ENCODE data around the gene IRF2. TPM values are rescaled to one million over a fixed set of nuclear protein-coding genes. Genes with fewer than 3 reads are reported as not detected.

Gene IRF2
- total RNA-seq, 1 donor from 2014 or later: 16.1 TPM

GRCh38 chr4:184457535-184458249 lies 16.7 kb downstream of the IRF2 start:
- Histone ChIP-seq H3K27me3 (no peaks in the 10 kb centered on the region), H3K79me2 (ENCODE audit: low read depth) (peaks cover 25% of the 10 kb centered on the region), H3K9me3 (ENCODE audit: low read depth) (no peaks in the 10 kb centered on the region), H3K36me3 (no peaks in the 10 kb centered on the region), H3K9ac (no peak overlapping the region), H3K27ac (no peak overlapping the region), H3K4me3 (no peak overlapping the region), H3K4me1 (peaks cover 31% of the 10 kb centered on the region), H4K20me1 (ENCODE audit: low read depth) (peaks cover 42% of the 10 kb centered on the region), H3K4me2 (no peak overlapping the region), H2AFZ (replicated peaks) (no peak overlapping the region), H3F3A (ENCODE audit: low read depth) (peaks cover 7% of the 10 kb centered on the region)
- no peaks in the 10 kb centered on the region for H3K9me3 Mint-ChIP-seq
- H3K27ac Mint-ChIP-seq: no peak overlapping the region
- DNase-seq (ENCODE audit: low spot score): no peak
- H3K4me1 Mint-ChIP-seq: peaks cover 26% of the 10 kb centered on the region
- peaks cover 4% of the 10 kb centered on the region for H3K27me3 Mint-ChIP-seq (ENCODE audit: insufficient read depth, low read depth)
- TF ChIP-seq EZH2phosphoT487 (IDR thresholded peaks at IDR 0.05) (no peak), EZH2 (IDR thresholded peaks at IDR 0.05) (no peak), CTCF (IDR thresholded peaks at IDR 0.05) (no peak)
- H3K36me3 Mint-ChIP-seq: peaks cover 11% of the 10 kb centered on the region
- no peak overlapping the region for H3K4me3 Mint-ChIP-seq

GRCh38 chr4:184456337-184456736 lies 18.0 kb downstream of the IRF2 start:
- Histone ChIP-seq H2AFZ (replicated peaks) (no peak overlapping the region), H3K4me2 (no peak overlapping the region), H3K4me1 (peaks cover 25% of the 10 kb centered on the region), H3F3A (ENCODE audit: low read depth) (no peaks in the 10 kb centered on the region), H3K4me3 (no peak overlapping the region), H3K9ac (no peak overlapping the region), H3K27ac (no peak overlapping the region), H4K20me1 (ENCODE audit: low read depth) (peaks cover 40% of the 10 kb centered on the region), H3K79me2 (ENCODE audit: low read depth) (peaks cover 30% of the 10 kb centered on the region), H3K36me3 (no peaks in the 10 kb centered on the region), H3K9me3 (ENCODE audit: low read depth) (no peaks in the 10 kb centered on the region), H3K27me3 (no peaks in the 10 kb centered on the region)
- H3K27me3 Mint-ChIP-seq (ENCODE audit: insufficient read depth, low read depth): peaks cover 4% of the 10 kb centered on the region
- H3K27ac Mint-ChIP-seq: no peak overlapping the region
- TF ChIP-seq EZH2phosphoT487 (IDR thresholded peaks at IDR 0.05): no peak
- TF ChIP-seq CTCF (IDR thresholded peaks at IDR 0.05): no peak
- no peak for TF ChIP-seq EZH2 (IDR thresholded peaks at IDR 0.05)
- H3K4me3 Mint-ChIP-seq: no peak overlapping the region
- peaks cover 9% of the 10 kb centered on the region for H3K36me3 Mint-ChIP-seq
- no peaks in the 10 kb centered on the region for H3K9me3 Mint-ChIP-seq
- no peak for DNase-seq (ENCODE audit: low spot score)
- peaks cover 27% of the 10 kb centered on the region for H3K4me1 Mint-ChIP-seq

GRCh38 chr4:184455299-184455698 lies 19.1 kb downstream of the IRF2 start:
- no peak for TF ChIP-seq CTCF (IDR thresholded peaks at IDR 0.05)
- TF ChIP-seq EZH2 (IDR thresholded peaks at IDR 0.05): no peak
- TF ChIP-seq EZH2phosphoT487 (IDR thresholded peaks at IDR 0.05): no peak
- no peak for DNase-seq (ENCODE audit: low spot score)
- no peaks in the 10 kb centered on the region for H3K27me3 ChIP-seq
- H2AFZ ChIP-seq (replicated peaks): no peak overlapping the region
- peaks cover 39% of the 10 kb centered on the region for H4K20me1 ChIP-seq (ENCODE audit: low read depth)
- H3K4me3 Mint-ChIP-seq: no peak overlapping the region
- H3F3A ChIP-seq (ENCODE audit: low read depth): no peaks in the 10 kb centered on the region
- no peak overlapping the region for H3K27ac ChIP-seq
- H3K9me3 ChIP-seq (ENCODE audit: low read depth): no peaks in the 10 kb centered on the region
- no peak overlapping the region for H3K4me3 ChIP-seq
- H3K9ac ChIP-seq: no peak overlapping the region
- peaks cover 19% of the 10 kb centered on the region for H3K4me1 ChIP-seq
- H3K79me2 ChIP-seq (ENCODE audit: low read depth): peaks cover 33% of the 10 kb centered on the region
- peaks cover 9% of the 10 kb centered on the region for H3K36me3 Mint-ChIP-seq
- H3K27ac Mint-ChIP-seq: no peak overlapping the region
- H3K4me2 ChIP-seq: no peak overlapping the region
- H3K4me1 Mint-ChIP-seq: peaks cover 20% of the 10 kb centered on the region
- H3K36me3 ChIP-seq: no peaks in the 10 kb centered on the region
- peaks cover 4% of the 10 kb centered on the region for H3K27me3 Mint-ChIP-seq (ENCODE audit: insufficient read depth, low read depth)
- no peaks in the 10 kb centered on the region for H3K9me3 Mint-ChIP-seq

Measured in neural progenitor cell (in vitro differentiated cells).